Measurements from ENCODE around the gene IKZF2.

Gene IKZF2

DNA sequence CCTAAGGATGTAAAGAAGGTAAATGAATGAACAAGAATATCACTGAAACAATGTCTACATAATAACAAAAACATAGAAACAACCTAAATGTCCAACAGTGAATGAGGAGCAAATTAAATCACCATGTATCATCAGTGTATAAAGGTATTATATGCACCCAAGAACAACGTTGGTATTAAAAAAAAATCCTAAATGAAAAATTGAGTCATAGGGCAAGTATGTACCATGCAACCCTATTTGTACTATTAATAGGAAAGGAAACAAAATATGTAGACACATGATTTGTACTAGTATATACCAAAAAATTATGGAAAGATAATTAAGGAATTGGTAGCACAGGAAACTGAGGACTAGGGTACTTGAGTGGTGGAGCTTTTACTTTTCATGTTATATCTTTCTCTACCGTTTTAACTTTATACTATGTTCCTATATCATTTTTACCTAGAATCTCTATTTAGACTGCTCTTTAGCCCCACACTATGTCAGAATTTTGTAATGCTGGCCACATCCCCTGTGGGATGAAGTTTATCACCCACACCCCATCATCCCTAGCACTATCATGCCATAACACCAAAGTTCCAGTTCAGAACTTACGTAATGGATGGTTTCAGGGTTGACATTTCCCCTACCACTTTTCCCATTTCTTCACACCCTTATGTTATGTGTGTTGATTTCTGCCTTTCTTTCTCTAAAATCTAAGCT lies 25.6 kb downstream of the IKZF2 start:
- Histone ChIP-seq H3K9ac (ENCODE audit: low read depth, low read length, poor library complexity, severe bottlenecking) (peak overlapping the region; percentile 0), H4K20me1 (ENCODE audit: insufficient read depth, low read length, poor library complexity, severe bottlenecking) (peaks cover 100% of the 10 kb centered on the region), H3K4me3 (ENCODE audit: low read length, poor library complexity, severe bottlenecking) (peak overlapping the region; percentile 37), H3K9me3 (ENCODE audit: insufficient read depth, low read depth, low read length) (no peaks in the 10 kb centered on the region), H3K9me2 (replicated peaks; ENCODE audit: low read depth, low read length) (no peaks in the 10 kb centered on the region), H3K79me2 (ENCODE audit: insufficient read depth, low read length) (peaks cover 100% of the 10 kb centered on the region), H3K27me3 (ENCODE audit: insufficient read depth, low read length, poor library complexity, severe bottlenecking) (no peaks in the 10 kb centered on the region), H3K4me2 (ENCODE audit: low read depth, low read length, poor library complexity, severe bottlenecking) (peak overlapping the region; percentile 57), H3F3A (ENCODE audit: low read depth) (peaks cover 8% of the 10 kb centered on the region), H2AFZ (ENCODE audit: low read length) (no peak overlapping the region), H3K36me3 (ENCODE audit: insufficient read depth, low read length) (peaks cover 87% of the 10 kb centered on the region), H3K4me1 (ENCODE audit: insufficient read depth, low read length, poor library complexity, severe bottlenecking) (peaks cover 90% of the 10 kb centered on the region)
- no peak for TF ChIP-seq EZH2phosphoT487 (IDR thresholded peaks at IDR 0.05; ENCODE audit: borderline replicate concordance)
- TF ChIP-seq, protein P1, sequence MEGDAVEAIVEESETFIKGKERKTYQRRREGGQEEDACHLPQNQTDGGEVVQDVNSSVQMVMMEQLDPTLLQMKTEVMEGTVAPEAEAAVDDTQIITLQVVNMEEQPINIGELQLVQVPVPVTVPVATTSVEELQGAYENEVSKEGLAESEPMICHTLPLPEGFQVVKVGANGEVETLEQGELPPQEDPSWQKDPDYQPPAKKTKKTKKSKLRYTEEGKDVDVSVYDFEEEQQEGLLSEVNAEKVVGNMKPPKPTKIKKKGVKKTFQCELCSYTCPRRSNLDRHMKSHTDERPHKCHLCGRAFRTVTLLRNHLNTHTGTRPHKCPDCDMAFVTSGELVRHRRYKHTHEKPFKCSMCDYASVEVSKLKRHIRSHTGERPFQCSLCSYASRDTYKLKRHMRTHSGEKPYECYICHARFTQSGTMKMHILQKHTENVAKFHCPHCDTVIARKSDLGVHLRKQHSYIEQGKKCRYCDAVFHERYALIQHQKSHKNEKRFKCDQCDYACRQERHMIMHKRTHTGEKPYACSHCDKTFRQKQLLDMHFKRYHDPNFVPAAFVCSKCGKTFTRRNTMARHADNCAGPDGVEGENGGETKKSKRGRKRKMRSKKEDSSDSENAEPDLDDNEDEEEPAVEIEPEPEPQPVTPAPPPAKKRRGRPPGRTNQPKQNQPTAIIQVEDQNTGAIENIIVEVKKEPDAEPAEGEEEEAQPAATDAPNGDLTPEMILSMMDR (conservative IDR thresholded peaks at IDR 0.05; ENCODE audit: low read length): peak; percentile 49

- peaks cover 100% of the 10 kb centered on the region for H3K79me2 ChIP-seq (ENCODE audit: insufficient read depth, low read length)
- peak overlapping the region; percentile 70 for H3K4me2 ChIP-seq (ENCODE audit: low read depth, low read length, poor library complexity, severe bottlenecking)
Measured at GRCh38 chr2:213122725-213123124, 28.7 kb downstream of the IKZF2 start.

GRCh38 chr2:213121690-213122089 lies 29.7 kb downstream of the IKZF2 start:
- Histone ChIP-seq H3F3A (ENCODE audit: low read depth) (peaks cover 22% of the 10 kb centered on the region), H3K36me3 (ENCODE audit: insufficient read depth, low read length) (peaks cover 89% of the 10 kb centered on the region), H3K4me2 (ENCODE audit: low read depth, low read length, poor library complexity, severe bottlenecking) (peak overlapping the region; percentile 70), H4K20me1 (ENCODE audit: insufficient read depth, low read length, poor library complexity, severe bottlenecking) (peaks cover 100% of the 10 kb centered on the region), H3K4me3 (ENCODE audit: low read length, poor library complexity, severe bottlenecking) (peak overlapping the region; percentile 35), H2AFZ (ENCODE audit: low read length) (no peak overlapping the region), H3K79me2 (ENCODE audit: insufficient read depth, low read length) (peaks cover 100% of the 10 kb centered on the region), H3K9me3 (ENCODE audit: insufficient read depth, low read depth, low read length) (no peaks in the 10 kb centered on the region), H3K4me1 (ENCODE audit: insufficient read depth, low read length, poor library complexity, severe bottlenecking) (peaks cover 95% of the 10 kb centered on the region), H3K27me3 (ENCODE audit: insufficient read depth, low read length, poor library complexity, severe bottlenecking) (no peaks in the 10 kb centered on the region), H3K9me2 (replicated peaks; ENCODE audit: low read depth, low read length) (no peaks in the 10 kb centered on the region), H3K9ac (ENCODE audit: low read depth, low read length, poor library complexity, severe bottlenecking) (peak overlapping the region; percentile 15)
- TF ChIP-seq, protein P1 (conservative IDR thresholded peaks at IDR 0.05; ENCODE audit: low read length): no peak
- no peak for TF ChIP-seq EZH2phosphoT487 (IDR thresholded peaks at IDR 0.05; ENCODE audit: borderline replicate concordance)

More at GRCh38 chr2:213122725-213123124, 28.7 kb downstream of the IKZF2 start:
- Histone ChIP-seq H4K20me1 (ENCODE audit: insufficient read depth, low read length, poor library complexity, severe bottlenecking) (peaks cover 100% of the 10 kb centered on the region), H3K9ac (ENCODE audit: low read depth, low read length, poor library complexity, severe bottlenecking) (peak overlapping the region; percentile 5), H3K4me1 (ENCODE audit: insufficient read depth, low read length, poor library complexity, severe bottlenecking) (peaks cover 96% of the 10 kb centered on the region), H3K27me3 (ENCODE audit: insufficient read depth, low read length, poor library complexity, severe bottlenecking) (no peaks in the 10 kb centered on the region), H3K9me2 (replicated peaks; ENCODE audit: low read depth, low read length) (no peaks in the 10 kb centered on the region), H2AFZ (ENCODE audit: low read length) (no peak overlapping the region), H3K36me3 (ENCODE audit: insufficient read depth, low read length) (peaks cover 89% of the 10 kb centered on the region), H3F3A (ENCODE audit: low read depth) (peaks cover 22% of the 10 kb centered on the region), H3K9me3 (ENCODE audit: insufficient read depth, low read depth, low read length) (no peaks in the 10 kb centered on the region), H3K4me3 (ENCODE audit: low read length, poor library complexity, severe bottlenecking) (peak overlapping the region; percentile 35)
- TF ChIP-seq EZH2phosphoT487 (IDR thresholded peaks at IDR 0.05; ENCODE audit: borderline replicate concordance): no peak
- TF ChIP-seq, protein P1 (conservative IDR thresholded peaks at IDR 0.05; ENCODE audit: low read length): no peak
